ENCODE measurements around the gene SLC25A12.
"Not testable (repeated sequence)": the region's sequence is repeated elsewhere in the genome, so short reads cannot be mapped to it uniquely, and the experiment has no call there.

- not testable (repeated sequence) for TF ChIP-seq POLR2A, CTCF (IDR thresholded peaks at IDR 0.05)
These were observed 5.7 kb upstream of the SLC25A12 start for GRCh38 chr2:171899623-171900282.

Measured in Peyer's patch (tissue), 4 donors.